Measurements from ENCODE around the gene BRAT1.
"Not testable (repeated sequence)": the region's sequence is repeated elsewhere in the genome, so short reads cannot be mapped to it uniquely, and the experiment has no call there.

BRAT1 gene

DNA sequence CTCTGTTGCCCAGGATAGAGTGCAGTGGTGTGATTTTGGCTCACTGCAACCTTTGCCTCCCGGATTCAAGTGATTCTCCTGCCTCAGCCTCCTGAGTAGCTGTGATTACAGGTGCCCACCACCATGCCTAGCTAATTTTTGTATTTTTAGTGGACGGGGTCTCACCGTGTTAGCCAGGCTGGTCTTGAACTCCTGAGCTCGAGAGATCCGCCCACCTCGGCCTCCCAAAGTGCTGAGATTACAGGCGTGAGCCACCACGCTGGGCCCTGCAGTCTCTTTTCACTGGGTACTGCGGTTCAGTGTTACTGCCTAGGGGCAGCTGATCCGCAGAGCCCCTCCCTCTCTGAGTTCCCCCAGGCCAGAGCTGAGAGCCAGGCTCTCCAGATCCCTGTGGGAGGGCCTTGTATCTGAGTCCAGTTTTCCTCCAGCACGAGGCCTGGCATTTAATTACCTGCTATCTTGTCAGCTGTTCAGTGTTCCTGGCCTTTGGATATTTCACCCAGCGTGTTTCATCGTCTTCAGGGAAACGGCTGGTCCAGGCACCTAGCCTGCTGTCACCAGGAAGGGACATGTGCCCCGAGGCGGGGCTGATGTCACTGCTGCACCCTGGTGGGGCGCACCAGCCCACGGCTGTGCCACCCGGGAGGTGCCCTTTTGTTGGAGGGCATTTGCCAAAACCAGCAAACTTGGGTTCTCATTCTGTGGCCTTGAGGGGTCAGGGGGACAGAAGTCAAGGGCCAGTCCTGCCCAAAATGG, 19.3 kb downstream of the BRAT1 start:
- not testable (repeated sequence) for DNase-seq

DNA sequence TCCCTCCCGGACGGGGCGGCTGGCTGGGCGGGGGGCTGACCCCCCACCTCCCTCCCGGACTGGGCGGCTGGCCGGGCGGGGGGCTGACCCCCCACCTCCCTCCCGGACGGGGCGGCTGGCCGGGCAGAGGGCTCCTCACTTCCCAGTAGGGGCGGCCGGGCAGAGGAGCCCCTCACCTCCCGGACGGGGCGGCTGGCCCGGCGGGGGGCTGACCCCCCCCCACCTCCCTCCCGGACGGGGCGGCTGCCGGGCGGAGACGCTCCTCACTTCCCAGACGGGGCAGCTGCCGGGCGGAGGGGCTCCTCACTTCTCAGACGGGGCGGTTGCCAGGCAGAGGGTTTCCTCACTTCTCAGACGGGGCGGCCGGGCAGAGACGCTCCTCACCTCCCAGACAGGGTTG, 21.1 kb downstream of the BRAT1 start:
- not testable (repeated sequence) for DNase-seq

DNA sequence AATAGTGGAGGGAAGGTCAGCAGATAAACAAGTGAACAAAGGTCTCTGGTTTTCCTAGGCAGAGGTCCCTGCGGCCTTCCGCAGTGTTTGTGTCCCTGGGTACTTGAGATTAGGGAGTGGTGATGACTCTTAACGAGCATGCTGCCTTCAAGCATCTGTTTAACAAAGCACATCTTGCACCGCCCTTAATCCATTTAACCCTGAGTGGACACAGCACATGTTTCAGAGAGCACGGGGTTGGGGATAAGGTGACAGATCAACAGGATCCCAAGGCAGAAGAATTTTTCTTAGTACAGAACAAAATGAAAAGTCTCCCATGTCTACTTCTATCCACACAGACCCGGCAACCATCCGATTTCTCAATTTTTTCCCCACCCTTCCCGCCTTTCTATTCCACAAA, 21.8 kb downstream of the BRAT1 start:
- DNase-seq, result not testable (repeated sequence)

DNA sequence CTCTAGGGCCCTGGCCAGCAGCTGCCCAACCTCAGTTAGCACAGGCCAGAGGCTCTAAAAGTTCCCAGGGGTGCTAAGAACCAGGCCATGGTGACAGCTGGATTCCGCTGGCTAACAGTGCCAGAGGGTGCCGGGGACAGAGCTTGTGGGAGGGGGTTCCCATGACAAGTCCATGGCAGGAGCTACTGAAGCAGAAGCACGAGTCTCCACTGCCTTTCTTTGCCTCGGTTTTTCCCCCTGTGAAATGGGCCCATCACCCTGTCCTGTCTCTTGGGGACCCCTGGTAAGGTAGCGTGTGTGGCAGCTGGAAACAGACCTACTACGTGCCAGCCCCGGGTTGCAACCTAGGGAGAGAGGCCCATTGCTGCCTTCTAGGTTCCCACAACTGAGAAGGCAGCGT, 22.5 kb downstream of the BRAT1 start:
- not testable (repeated sequence) for DNase-seq

DNA sequence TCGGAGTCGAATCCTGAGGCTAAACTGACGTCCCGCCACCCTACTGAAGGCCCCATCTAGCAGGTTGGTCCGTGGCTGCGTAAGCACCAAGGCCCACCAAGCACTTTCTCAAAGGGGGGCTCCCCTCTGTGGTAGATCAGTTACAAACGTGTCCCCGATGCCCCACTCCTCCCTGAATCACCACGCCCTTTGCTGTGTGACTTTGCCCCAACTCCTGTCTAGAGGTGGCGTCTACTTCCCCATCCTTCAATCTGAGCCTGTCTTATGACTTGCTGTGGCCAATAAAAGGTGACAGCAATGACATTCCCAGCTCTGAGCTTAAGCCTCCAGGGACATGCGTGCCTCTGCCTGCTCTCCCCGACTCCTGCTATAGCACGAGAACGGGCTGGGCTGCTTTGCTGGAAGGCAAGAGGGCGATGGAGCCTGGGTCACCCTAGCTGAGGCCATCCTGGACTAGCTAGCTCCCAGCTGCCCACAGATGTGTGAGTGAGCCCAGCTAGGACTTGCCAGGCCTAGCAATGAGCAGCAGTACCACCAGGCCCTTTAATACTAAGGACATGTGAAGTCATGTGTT, 23.0 kb downstream of the BRAT1 start:
- not testable (repeated sequence) for DNase-seq

DNA sequence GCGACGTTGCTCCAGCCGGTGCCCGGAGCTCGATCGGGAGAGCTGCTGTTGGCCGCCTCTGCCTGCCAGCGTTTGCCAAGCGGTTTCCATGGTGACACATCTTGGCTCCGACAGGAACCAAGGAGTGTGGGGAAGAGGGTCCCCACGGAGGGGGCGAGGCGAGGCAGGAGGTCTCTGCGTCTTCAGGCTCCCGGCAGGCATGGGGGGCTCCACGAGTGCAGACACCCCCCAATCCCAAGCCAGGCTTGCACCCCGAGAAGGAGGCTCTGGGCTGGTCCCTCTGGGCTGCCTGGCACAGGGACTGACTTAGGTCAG, 23.6 kb downstream of the BRAT1 start:
- DNase-seq, result not testable (repeated sequence)

DNA sequence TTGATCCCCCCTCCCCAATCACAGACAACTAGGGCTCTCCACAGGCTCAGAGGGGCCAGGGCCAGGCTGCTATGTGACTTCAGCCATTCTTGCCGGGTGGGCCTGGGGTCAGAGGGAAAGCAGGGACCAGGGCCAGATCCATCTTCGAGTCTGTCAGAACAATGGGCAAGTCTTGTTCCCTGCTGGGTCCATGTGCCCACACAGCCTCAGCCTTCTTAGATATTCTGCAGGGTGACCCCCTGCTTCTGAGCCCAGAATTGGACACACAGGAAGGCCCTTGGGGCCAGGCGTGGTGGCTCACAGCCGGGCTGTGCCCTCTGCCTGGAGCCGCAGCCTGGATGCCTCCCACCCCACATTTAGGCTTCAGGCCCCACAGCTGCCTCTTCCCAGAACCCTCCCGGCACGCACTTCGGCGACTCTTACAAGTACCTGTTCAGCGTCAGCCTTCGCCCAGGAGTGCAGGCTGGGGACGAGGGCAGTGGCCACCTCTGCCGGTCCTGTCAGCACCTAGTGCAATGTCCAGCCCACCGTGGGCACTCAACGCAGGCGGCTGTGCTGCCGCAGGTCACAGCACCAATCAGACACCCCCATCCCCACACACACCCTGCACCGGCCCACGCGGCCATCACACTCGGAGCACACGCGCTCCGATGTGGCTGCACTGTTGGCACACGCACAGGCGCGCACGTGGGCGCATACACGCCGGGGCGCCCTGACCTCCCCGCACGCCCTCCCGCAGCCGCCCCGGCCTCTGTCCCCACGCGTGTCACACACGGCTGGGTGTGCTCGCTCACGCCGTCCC, 24.1 kb downstream of the BRAT1 start:
- not testable (repeated sequence) for DNase-seq

DNA sequence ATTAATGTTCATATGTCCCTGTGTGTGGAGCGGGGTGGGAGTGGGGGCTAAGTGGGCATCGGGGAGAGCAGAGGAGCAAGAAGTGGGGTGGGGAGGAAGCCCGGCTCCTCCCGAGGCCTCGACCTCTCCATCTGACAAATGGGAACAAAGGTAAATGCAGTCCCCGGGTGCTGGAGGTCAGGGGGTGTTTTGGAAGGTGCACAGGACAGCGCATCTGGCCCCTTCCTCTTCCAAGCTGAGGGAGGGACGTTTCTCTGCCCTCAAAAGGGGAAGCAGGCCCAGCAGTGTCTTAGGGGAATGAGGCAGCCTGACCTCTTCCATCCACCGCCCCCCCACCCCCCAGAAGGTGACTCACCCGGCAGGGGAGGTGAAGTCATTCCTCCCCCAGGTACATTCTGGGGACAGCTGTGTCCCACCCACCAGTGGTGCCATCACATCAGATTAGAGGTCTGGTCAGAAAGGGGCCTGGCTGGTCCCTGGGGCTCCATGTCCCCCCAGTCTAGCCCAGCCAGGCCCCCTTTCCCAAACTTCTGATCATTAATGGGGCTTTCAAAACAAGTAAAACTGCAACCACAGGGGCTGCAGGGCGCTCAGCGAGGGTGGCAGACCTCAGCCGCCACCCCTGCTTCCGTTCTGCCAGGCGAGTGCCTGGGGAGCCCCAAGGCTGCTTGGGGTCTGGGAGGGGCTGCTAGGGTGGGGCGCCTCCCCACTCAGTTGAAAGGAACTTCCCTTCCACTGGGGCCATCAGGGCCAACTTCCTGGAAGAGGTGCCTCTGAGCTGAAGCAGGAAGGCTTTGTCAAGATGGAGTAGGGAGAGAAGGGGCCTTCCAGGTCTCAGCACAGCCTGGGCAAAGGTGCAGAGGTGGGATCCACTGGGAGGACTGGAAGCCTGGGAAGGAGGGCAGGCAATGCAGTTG, 25.0 kb downstream of the BRAT1 start:
- DNase-seq, result peak; percentile 69

DNA sequence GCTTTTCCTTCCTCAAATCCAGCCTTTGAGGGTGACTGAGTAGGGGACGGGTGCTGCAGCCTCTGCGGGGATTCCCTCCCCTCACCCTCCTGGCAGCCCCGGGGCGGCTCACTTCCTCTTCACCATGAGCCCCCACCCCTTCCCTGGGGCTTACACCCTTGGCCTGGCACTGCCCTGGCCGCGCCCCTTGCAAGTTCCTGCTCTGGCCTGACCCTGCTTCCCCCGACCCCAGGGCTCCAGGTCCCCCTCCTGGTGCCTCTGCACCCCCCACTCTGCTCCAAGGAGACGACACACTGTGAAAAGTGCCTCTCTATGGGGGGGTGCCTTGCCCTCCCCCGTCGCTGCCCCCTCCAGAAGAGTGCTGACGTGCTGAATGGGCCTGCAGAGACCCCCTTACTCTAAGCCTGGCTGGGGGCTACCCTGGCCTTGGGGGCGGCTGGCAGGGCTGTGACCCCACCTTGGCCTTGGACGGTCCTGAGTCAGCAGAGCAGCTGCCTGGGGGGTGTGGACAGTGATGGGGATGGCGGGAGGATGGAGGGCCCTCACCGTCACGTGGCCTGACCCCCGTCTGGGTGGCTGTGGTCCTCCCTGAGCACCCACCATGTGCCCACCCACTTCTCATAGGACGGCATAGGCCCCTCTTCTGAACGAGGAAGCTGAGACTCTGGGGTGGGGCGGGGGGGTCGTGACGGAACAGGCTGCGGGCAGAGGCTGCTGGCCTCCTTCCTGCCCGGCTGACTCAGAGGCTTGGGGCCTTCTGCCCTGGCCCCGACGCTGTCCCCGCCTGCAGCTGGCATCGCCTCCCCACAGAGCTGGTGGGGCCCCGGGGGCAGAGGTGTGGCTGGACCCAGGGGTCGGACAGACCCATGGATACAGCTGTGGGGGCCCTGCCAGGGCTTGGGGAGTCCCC, 25.9 kb downstream of the BRAT1 start:
- DNase-seq, result peak; percentile 59

DNA sequence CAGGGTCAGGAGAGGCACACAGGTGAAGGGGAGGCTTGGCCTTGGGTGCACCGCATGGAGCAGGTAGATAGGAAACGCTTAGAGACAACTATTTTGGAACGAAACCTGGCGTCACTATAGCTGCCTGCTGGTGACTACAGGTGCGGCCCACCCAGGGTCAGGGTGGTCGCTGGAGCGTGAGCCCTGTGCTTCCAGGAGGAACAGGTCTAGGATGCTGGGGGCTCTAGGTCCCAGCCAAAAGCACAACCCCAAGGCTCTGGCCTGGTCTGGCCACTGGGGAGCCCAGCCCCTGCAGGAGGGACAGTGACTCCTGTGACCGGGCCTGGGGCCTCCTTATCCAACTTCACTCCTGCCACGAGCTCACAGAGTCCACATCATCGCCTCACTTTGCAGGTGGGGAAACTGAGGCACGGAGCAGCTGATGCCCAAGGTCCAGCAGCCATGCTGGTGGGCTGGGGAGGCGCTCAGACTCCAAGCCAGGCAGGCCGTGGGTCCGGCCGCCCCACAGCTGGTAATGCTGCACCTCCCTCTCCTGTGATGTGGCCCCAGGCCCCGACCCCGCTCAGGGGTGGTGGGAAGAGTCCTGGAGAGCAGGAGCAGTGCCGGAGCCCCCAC, 26.7 kb downstream of the BRAT1 start:
- DNase-seq, result no peak

DNA sequence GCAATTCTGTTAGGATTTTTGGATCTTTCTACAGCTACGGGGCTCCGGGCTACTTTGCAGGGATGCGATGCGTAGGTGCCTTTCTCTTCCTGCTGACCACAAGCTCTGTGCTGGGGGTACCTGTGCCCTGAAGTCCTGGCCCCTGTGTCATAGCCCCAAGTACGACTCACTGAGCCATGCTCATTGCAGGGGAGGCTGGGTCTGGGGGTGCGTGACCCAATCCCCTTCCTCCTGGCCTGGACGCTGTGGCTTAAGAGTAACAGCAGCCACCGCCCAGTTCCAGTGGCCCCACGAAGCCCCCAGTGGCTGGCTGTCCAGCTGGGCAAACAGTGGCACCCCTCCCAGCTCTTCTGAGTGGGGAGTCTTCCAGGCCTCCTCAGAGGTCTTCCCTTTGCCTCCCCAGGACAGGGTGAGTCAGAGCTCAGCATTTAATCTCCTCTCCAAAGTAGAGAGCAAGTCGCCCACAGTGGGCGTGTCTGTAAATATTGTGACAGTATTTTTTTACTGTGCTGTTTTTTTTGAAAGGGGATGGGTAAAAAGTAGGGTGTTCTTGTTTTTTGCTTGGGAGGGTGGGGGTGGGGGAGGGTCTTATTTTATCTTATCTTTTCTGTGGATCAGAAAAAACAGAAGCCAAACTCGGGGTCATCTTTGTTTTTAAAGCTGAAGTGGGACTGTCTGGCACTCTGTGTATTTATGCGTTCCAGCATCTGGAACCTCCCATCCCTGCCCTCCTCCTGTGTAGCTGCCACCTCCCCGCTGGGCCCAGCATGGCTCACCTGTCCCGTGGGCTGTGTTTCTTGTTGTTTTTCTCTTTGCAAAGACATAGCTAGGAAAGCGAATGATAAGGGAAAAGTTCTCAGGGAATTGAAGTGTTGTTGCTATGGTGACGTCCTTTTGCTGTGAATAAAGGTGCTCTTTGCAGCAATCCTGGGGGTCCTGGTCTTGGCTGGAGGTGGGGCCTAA, 27.5 kb downstream of the BRAT1 start:
- no peak for DNase-seq

DNA sequence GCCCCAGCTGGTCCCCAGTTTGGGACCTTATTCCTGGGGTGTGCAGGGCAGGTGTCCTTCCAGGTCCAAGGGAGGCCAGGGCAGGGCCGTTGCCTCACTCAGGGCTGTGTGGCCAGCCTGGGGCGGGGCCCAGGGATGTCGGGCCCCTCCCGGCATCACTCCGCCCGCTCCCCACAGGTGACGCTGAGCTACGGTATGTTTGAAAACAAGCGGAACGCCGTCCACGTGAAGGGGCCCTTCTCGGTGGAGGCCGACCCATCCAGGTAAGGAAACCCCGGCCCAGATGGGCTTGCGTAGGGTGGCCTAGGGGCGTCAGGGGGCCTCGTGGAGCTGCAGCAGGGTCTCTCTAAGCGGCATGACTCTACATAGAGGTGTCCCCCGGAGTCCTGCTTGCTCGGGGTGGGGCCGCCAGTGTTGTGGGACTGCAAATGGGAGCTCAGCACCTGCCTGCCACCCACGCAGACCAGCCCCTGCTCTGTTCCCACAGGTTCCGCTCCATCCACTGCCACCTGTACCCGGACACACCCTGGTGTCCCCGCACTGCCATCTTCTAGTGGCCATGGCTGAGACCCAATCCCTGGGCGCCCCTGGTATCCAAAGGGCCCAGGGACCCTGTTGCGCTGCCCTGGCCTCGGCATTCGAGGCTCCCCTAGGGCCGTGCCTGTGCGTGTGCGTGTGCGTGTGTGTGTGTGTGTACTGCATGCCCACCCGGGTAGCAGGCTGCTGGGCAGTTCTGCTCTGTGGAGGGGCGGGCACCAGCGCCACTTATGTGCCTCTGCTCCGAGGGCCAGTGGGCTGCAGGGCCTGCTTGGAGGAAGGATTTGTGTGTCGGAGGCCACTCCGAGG, 28.4 kb downstream of the BRAT1 start:
- no peak for DNase-seq

DNA sequence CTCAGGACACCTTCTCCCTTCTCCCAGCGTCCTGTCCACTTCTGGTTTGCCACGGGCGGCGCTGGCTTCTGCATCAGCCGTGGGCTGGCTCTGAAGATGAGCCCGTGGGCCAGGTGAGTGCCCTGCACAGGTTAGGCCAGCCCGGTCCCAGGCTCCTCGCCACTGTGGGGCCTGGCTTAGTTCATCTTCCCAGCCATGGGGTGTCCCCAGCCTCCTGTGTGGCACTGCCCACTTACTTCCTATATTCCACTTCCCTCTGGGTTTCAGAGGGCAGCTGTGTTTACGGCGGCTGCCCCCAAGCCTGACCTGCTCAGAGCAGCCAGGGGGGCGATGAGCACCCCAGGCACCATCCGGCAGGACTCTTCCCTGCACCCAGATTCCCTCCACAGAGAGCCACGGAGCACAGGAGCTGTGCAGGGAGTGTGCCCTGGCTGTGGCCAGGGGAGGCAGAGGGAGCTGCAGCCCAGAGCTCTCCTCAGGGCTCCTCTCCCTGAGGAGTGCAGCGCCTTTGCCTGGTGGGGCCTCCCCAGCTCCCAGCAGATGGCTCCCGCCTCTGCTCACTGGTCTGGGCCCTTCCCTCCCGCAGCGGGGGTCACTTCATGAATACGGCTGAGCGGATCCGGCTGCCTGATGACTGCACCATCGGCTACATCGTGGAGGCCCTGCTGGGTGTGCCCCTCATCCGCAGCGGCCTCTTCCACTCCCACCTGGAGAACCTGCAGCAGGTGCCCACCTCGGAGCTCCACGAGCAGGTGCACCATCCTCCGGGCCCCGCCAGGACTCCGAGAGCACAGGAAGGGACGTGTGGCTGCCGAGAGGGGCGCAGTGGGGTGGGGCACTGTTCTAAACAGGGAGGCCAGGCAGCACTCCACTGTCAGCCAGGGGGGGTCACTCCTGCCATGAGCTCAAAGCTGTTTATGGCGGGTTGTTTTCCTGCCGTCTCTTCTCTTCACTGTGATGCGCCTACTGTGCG, 29.4 kb downstream of the BRAT1 start:
- DNase-seq, result no peak

DNA sequence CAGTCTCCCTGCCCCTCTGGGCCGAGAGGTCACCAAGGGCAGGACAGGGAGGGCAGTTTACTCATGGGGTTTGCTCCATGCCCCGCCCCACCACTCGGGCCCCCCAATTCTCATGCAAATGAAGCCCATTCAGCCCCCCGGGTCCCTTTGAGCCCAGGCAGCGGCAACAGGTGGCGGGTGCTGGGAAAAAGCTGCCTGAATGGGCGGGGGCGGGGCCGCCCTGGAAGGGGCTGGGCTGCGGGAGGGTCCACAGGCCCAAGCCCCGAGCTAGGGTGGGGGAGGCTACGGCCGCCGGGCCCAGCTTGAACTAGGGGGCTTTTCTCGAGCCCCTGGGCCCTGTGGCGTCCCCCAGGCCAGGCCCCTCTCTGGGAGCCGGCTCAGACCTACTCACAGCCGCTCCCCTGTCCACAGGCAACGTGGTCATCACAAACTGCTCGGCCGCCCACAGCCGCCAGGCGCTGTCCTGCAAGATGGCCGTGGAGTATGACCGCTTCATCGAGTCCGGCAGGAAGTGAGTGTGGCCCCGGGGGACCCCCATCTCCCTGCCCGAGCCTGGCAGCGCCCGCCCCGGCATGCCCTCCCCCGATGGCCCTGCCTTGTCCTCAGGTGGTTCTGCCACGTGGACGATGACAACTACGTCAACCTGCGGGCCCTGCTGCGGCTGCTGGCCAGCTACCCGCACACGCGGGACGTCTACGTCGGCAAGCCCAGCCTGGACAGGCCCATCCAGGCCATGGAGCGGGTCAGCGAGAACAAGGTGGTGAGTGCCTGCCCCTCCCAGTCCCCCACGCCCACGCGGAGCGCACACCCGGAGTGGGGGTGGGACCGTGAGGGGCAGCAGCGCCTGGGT, 30.3 kb downstream of the BRAT1 start:
- DNase-seq, result no peak

DNA sequence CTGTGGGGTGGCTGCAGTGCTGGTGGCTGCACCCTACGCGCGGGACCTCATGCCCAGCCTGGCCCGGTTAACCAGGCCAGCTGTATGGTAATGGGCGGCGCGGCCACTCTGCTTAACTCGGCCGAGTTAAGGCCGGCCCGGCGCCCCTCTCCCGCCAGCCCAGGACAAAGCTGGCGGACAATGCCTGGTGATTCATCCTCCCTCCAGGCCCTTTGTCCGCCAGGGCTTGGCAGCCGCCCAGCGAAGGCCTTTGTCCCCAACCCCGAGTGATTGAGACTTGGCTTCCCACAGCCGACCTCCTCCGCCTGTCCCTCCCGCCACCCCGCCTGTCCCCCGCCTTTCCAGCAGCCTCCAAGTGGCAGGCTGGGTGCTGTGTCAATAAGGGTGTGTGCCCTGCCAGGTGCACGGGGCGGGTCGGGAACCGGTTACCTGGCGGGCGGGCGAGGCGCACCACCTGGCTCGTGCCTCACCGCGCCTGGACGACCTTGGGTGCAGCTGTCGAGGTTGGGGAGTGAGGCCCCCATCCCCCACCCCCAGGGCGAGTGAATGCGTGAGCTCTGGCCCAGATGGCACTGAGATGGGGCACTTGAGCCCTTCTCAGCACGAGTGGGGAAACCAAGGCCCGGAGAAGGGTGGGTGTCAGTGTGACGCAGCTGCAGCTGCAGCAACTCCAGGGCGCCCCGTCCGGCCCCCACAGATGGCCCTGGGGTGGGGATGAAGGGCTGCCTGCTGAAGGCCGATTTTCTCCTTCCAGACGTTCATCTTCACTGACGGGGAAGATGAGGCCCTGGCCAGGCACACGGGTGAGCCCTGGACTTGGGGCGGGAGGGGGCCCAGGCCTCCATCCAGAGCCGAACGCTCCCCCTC, 31.1 kb downstream of the BRAT1 start:
- no peak for DNase-seq

DNA sequence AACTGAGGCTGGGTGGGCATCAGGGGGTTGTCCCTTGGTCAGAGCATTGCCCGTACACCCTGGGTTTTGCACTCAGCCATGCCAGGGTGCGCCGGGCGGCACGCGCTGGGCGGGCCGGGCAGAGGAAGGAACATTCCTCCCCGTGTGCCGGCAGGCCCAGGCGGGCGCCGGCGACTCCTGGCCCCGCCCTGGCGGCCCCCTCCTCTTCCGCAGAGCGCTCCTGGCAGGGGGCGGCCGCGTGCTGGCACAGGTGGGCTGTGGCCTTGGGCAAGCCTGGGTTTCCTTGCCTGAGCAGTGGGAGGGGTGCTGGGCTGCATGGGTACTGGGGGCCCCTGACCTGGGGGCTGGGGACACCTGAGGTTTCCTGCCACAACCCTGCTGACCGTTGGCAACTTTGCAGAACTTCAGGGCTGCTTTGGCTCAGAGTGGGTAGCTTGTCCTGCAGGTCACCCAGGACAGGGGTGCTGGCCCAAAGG, 31.8 kb downstream of the BRAT1 start:
- no peak for DNase-seq
